Psoas muscle (tissue), 7 donors: ENCODE data around the gene ACAA1. TPM values are rescaled to one million over a fixed set of nuclear protein-coding genes. Genes with fewer than 3 reads are reported as not detected.

Experiments used
- polyA plus RNA-seq, 3 donors: library from polyadenylated mRNA; stranded (reverse); fragments of 200-250 nt; gene quantifications; one replicate each; pipeline ENCODE4 v1.2.3, GENCODE V29; 2013
- total RNA-seq, 4 donors: library from RNA; stranded (reverse); fragmentation: NEBNext Ultra II Directional in 2 of 4; extraction: Animal tissue kit (Norgen Biotek cat#: 25700) in 2 of 4; gene quantifications; one replicate each; pipeline versions ENCODE4 v1.2.1 to v1.2.4, GENCODE V29; 2021 to 2023
- donor health status: healthy with polysubstance abuse.
- donor health status: DM: no; HTN: no; CAD: no; lungs with moderate emphysema.
- donor health status: Bipolar disorder and iron deficiency.
- donor health status: healthy.
- donor health status: DM: no; HTN: no; CAD: no.
- donor health status: DM: no; HTN: no; CAD: no.
- donor health status: DM: yes; HTN: yes; CAD: no.

The ACAA1 gene
- total and polyA plus RNA-seq, 7 donors, result 23.6 to 52.2 (median 34.9) TPM

Other genes with a start within 250 kb of the ACAA1 start
- gene VILL, start 146.3 kb downstream of the ACAA1 start, total RNA-seq, result 1 to 10 TPM in 1 of 4 donors, under 1 TPM in 3; 0.75 to 2.1 (median 0.87) TPM
- gene VILL, start 146.3 kb downstream of the ACAA1 start, polyA plus RNA-seq, result 1 to 10 TPM in 1 of 3 donors, under 1 TPM in 2; 0.65 to 1.3 (median 0.96) TPM
- gene PLCD1, start 107.5 kb downstream of the ACAA1 start, total RNA-seq, result 1 to 10 TPM; 2.4 to 7.9 (median 4.9) TPM
- gene PLCD1, start 107.5 kb downstream of the ACAA1 start, polyA plus RNA-seq, result 1 to 10 TPM; 3.0 to 5.6 (median 4.8) TPM
- under 1 TPM in 2 of 4 donors, not detected in 2; 0.04 to 0.09 TPM for gene DLEC1, start 97.9 kb downstream of the ACAA1 start, total RNA-seq
- gene DLEC1, start 97.9 kb downstream of the ACAA1 start, polyA plus RNA-seq, result under 1 TPM; 0.01 to 0.09 (median 0.05) TPM
- gene MYD88, start 1.5 kb upstream of the ACAA1 start, total RNA-seq, result 1 to 10 TPM; 3.8 to 6.0 (median 4.6) TPM
- gene MYD88, start 1.5 kb upstream of the ACAA1 start, polyA plus RNA-seq, result 1 to 10 TPM; 2.9 to 7.0 (median 3.0) TPM
- 10 to 100 TPM; 30.6 to 60.1 (median 47.7) TPM for gene OXSR1, start 28.4 kb upstream of the ACAA1 start, total RNA-seq
- gene OXSR1, start 28.4 kb upstream of the ACAA1 start, polyA plus RNA-seq, result 10 to 100 TPM; 26.4 to 59.6 (median 47.4) TPM
- under 1 TPM; 0.20 to 0.64 (median 0.45) TPM for gene SLC22A13, start 128.7 kb upstream of the ACAA1 start, total RNA-seq
- gene SLC22A13, start 128.7 kb upstream of the ACAA1 start, polyA plus RNA-seq, result under 1 TPM; 0.11 to 0.29 (median 0.12) TPM
- under 1 TPM; 0.08 to 0.64 (median 0.23) TPM for gene SLC22A14, start 145.2 kb upstream of the ACAA1 start, total RNA-seq
- under 1 TPM; 0.18 to 0.31 (median 0.26) TPM for gene SLC22A14, start 145.2 kb upstream of the ACAA1 start, polyA plus RNA-seq
- 1 to 10 TPM in 3 of 4 donors, under 1 TPM in 1; 0.78 to 1.3 (median 1.3) TPM for gene XYLB, start 209.7 kb upstream of the ACAA1 start, total RNA-seq
- under 1 TPM; 0.11 to 0.42 (median 0.34) TPM for gene XYLB, start 209.7 kb upstream of the ACAA1 start, polyA plus RNA-seq